HEK293 (cell line): ENCODE data around the gene SCFD2.

Source experiments
- CTCF ChIA-PET: fragments of 350-600 bp; formaldehyde crosslinking; extraction: SDS; loops from one replicate; lab custom pipeline; 2021; ENCODE audit warnings: antibody characterized with exemption; lab: Yijun Ruan, JAX
- POLR2A ChIA-PET: fragments of 300-600 bp; formaldehyde crosslinking; extraction: SDS; loops from one replicate; lab custom pipeline; 2020; ENCODE audit warnings: antibody characterized with exemption, inconsistent platforms; lab: Yijun Ruan, JAX
- H3K27ac ChIP-seq: fragments of 200-500 bp; sonication (Bioruptor generic); 2 replicates; pipeline ENCODE4 v1.5.1; 2014; ENCODE audit warnings: low read depth, low read length, control low read depth, inconsistent platforms; ENCODE audit errors: extremely low read depth
- H3K36me3 ChIP-seq, 2 experiments: fragments of 200-500 bp in 1 of 2; sonication (Bioruptor generic) in 1 of 2; 1 replicate in 1 of 2; 2 replicates in 1 of 2; pipeline ENCODE4 v1.5.1; 2014 to 2017; ENCODE audit warnings: inconsistent platforms in 2 of 2, low read length in 2 of 2; ENCODE audit not compliant: control insufficient read depth in 2 of 2, insufficient read depth in 1 of 2
- H3K4me1 ChIP-seq: fragments of 200-500 bp; sonication (Bioruptor generic); 2 replicates; pipeline ENCODE4 v1.5.1; 2014; ENCODE audit warnings: mild to moderate bottlenecking, low read length, inconsistent platforms; ENCODE audit not compliant: control insufficient read depth, insufficient read depth
- H3K4me3 ChIP-seq: 2 replicates; pipeline ENCODE4 v1.5.1; 2011; ENCODE audit warnings: low read depth, mild to moderate bottlenecking, control low read depth, low read length, moderate library complexity
- H3K9me3 ChIP-seq: fragments of 200-500 bp; sonication (Bioruptor generic); 2 replicates; pipeline ENCODE4 v1.5.1; 2014; ENCODE audit warnings: low read depth, low read length, inconsistent platforms; ENCODE audit not compliant: control insufficient read depth, insufficient read depth
- KLF7 ChIP-seq: fragments of 450-650 bp; formaldehyde crosslinking; IDR thresholded peaks from 2 replicates; pipeline ENCODE4 v1.5.1; 2016; ENCODE audit warnings: missing biosample characterization, missing genetic modification characterization, borderline replicate concordance
- MYNN ChIP-seq: fragments of 450-650 bp; formaldehyde crosslinking; IDR thresholded peaks from 2 replicates; pipeline ENCODE4 v1.5.1; 2016; ENCODE audit warnings: missing biosample characterization, missing genetic modification characterization, borderline replicate concordance
- REPIN1 ChIP-seq: fragments of 450-650 bp; formaldehyde crosslinking; IDR thresholded peaks from 2 replicates; pipeline ENCODE4 v1.5.1; 2017; ENCODE audit warnings: missing biosample characterization, missing genetic modification characterization, low read depth
- WT1 ChIP-seq: fragments of 450-650 bp; formaldehyde crosslinking; IDR thresholded peaks from 2 replicates; pipeline ENCODE4 v1.5.1; 2016; ENCODE audit warnings: missing biosample characterization, missing genetic modification characterization
- YY2 ChIP-seq: fragments of 450-650 bp; formaldehyde crosslinking; IDR thresholded peaks from 2 replicates; pipeline ENCODE4 v1.5.1; 2016; ENCODE audit warnings: missing biosample characterization, missing genetic modification characterization
- ZBTB17 ChIP-seq: fragments of 450-650 bp; formaldehyde crosslinking; IDR thresholded peaks from 2 replicates; pipeline ENCODE4 v1.5.1; 2016; ENCODE audit warnings: missing biosample characterization, missing genetic modification characterization
- ZBTB48 ChIP-seq: fragments of 450-650 bp; formaldehyde crosslinking; IDR thresholded peaks from 2 replicates; pipeline ENCODE4 v1.5.1; 2016; ENCODE audit warnings: missing biosample characterization, missing genetic modification characterization
- ZBTB8A ChIP-seq: fragments of 450-650 bp; formaldehyde crosslinking; IDR thresholded peaks from 2 replicates; pipeline ENCODE4 v1.5.1; 2016; ENCODE audit warnings: missing biosample characterization, missing genetic modification characterization
- ZNF112 ChIP-seq: fragments of 450-650 bp; formaldehyde crosslinking; IDR thresholded peaks from 2 replicates; pipeline ENCODE4 v1.5.0; 2017; ENCODE audit warnings: missing biosample characterization, missing genetic modification characterization
- ZNF223 ChIP-seq: fragments of 450-650 bp; formaldehyde crosslinking; IDR thresholded peaks from 2 replicates; pipeline ENCODE4 v1.5.1; 2016; ENCODE audit warnings: missing biosample characterization, missing genetic modification characterization
- ZNF335 ChIP-seq: fragments of 450-650 bp; formaldehyde crosslinking; conservative IDR thresholded peaks from 2 replicates; pipeline ENCODE4 v1.5.1; 2016; ENCODE audit warnings: missing biosample characterization, missing genetic modification characterization
- ZNF341 ChIP-seq: fragments of 450-650 bp; formaldehyde crosslinking; IDR thresholded peaks from 2 replicates; pipeline ENCODE4; 2016; ENCODE audit warnings: low read depth, missing biosample characterization, missing genetic modification characterization
- ZNF514 ChIP-seq: fragments of 450-650 bp; formaldehyde crosslinking; IDR thresholded peaks from 2 replicates; pipeline ENCODE4 v1.5.1; 2016; ENCODE audit warnings: missing biosample characterization, missing genetic modification characterization
- ZNF585B ChIP-seq: fragments of 450-650 bp; formaldehyde crosslinking; IDR thresholded peaks from 2 replicates; pipeline ENCODE4 v1.5.1; 2016; ENCODE audit warnings: missing biosample characterization, missing genetic modification characterization
- ZNF768 ChIP-seq: fragments of 450-650 bp; formaldehyde crosslinking; IDR thresholded peaks from 2 replicates; pipeline ENCODE4 v1.5.1; 2018; ENCODE audit warnings: missing biosample characterization, mild to moderate bottlenecking, missing genetic modification characterization
- ZNF791 ChIP-seq: fragments of 450-650 bp; formaldehyde crosslinking; IDR thresholded peaks from 2 replicates; pipeline ENCODE4 v1.5.1; 2016; ENCODE audit warnings: missing biosample characterization, missing genetic modification characterization
- ZSCAN30 ChIP-seq: fragments of 450-650 bp; IDR thresholded peaks from 2 replicates; pipeline ENCODE4 v1.5.1; 2018; ENCODE audit warnings: missing biosample characterization, mild to moderate bottlenecking, missing genetic modification characterization, moderate library complexity
- TF ChIP-seq, protein P1 (sequence below): fragments of 450-650 bp; formaldehyde crosslinking; conservative IDR thresholded peaks from 2 replicates; pipeline ENCODE4 v1.5.1; 2016; ENCODE audit warnings: low read depth, missing biosample characterization, missing genetic modification characterization
- TF ChIP-seq, protein P2 (sequence below): IDR thresholded peaks from 2 replicates; pipeline ENCODE4 v1.6.1; 2011; ENCODE audit warnings: mild to moderate bottlenecking, low read depth, low read length, borderline replicate concordance
- TF ChIP-seq, protein P3 (sequence below): fragments of 450-650 bp; formaldehyde crosslinking; IDR thresholded peaks from 2 replicates; pipeline ENCODE4 v1.5.1; 2016; ENCODE audit warnings: missing biosample characterization, missing genetic modification characterization
- TF ChIP-seq, protein P4 (sequence below): fragments of 450-650 bp; formaldehyde crosslinking; IDR thresholded peaks from 2 replicates; pipeline ENCODE4 v1.5.1; 2016; ENCODE audit warnings: missing biosample characterization, missing genetic modification characterization
- TF ChIP-seq, protein P5 (sequence below): fragments of 450-650 bp; formaldehyde crosslinking; IDR thresholded peaks from 2 replicates; pipeline ENCODE4 v1.5.1; 2016; ENCODE audit warnings: missing biosample characterization, missing genetic modification characterization
- TF ChIP-seq, protein P6 (sequence below): fragments of 450-650 bp; formaldehyde crosslinking; IDR thresholded peaks from 2 replicates; pipeline ENCODE4 v1.5.1; 2016; ENCODE audit warnings: missing biosample characterization, missing genetic modification characterization

The SCFD2 gene

DNA sequence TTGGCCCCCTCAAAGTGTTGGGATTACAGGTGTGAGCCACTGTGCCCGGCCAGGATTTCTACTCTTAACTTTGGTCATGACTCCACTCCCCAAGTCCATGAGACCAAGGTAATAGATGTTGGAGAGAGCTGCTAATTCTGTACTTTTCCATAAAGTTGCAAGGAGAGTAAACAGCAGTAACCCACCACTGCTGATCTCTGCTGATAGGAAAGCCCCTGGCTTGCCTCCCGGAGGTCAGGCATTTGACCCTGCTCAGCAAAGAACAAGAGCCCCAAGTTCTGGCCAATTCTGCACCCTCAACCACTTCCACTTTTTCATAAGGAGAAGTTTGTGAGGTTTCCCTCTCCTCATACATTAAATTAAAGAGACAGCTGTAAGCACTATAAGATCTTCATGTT lies 360.7 kb downstream of the SCFD2 start:
- TF ChIP-seq, protein P1, sequence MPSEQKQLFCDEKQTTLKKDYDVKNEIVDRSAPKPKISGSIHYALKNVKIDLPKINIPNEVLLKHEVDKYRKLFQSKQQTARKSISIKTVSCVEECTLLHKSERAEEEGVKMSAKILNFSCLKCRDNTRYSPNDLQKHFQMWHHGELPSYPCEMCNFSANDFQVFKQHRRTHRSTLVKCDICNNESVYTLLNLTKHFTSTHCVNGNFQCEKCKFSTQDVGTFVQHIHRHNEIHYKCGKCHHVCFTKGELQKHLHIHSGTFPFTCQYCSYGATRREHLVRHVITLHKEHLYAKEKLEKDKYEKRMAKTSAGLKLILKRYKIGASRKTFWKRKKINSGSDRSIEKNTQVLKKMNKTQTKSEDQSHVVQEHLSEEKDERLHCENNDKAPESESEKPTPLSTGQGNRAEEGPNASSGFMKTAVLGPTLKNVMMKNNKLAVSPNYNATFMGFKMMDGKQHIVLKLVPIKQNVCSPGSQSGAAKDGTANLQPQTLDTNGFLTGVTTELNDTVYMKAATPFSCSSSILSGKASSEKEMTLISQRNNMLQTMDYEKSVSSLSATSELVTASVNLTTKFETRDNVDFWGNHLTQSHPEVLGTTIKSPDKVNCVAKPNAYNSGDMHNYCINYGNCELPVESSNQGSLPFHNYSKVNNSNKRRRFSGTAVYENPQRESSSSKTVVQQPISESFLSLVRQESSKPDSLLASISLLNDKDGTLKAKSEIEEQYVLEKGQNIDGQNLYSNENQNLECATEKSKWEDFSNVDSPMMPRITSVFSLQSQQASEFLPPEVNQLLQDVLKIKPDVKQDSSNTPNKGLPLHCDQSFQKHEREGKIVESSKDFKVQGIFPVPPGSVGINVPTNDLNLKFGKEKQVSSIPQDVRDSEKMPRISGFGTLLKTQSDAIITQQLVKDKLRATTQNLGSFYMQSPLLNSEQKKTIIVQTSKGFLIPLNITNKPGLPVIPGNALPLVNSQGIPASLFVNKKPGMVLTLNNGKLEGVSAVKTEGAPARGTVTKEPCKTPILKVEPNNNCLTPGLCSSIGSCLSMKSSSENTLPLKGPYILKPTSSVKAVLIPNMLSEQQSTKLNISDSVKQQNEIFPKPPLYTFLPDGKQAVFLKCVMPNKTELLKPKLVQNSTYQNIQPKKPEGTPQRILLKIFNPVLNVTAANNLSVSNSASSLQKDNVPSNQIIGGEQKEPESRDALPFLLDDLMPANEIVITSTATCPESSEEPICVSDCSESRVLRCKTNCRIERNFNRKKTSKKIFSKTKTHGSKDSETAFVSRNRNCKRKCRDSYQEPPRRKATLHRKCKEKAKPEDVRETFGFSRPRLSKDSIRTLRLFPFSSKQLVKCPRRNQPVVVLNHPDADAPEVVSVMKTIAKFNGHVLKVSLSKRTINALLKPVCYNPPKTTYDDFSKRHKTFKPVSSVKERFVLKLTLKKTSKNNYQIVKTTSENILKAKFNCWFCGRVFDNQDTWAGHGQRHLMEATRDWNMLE (tag by site-specific recombination), result no peak
- TF ChIP-seq, protein P2, sequence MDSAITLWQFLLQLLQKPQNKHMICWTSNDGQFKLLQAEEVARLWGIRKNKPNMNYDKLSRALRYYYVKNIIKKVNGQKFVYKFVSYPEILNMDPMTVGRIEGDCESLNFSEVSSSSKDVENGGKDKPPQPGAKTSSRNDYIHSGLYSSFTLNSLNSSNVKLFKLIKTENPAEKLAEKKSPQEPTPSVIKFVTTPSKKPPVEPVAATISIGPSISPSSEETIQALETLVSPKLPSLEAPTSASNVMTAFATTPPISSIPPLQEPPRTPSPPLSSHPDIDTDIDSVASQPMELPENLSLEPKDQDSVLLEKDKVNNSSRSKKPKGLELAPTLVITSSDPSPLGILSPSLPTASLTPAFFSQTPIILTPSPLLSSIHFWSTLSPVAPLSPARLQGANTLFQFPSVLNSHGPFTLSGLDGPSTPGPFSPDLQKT, result no peak
- TF ChIP-seq YY2 (tag by site-specific recombination) (no peak), ZNF768 (no peak), ZSCAN30 (no peak), REPIN1 (tag by site-specific recombination) (no peak), ZBTB8A (no peak), ZBTB48 (tag by site-specific recombination) (no peak), ZNF514 (no peak), ZNF341 (no peak)
- TF ChIP-seq, protein P3, sequence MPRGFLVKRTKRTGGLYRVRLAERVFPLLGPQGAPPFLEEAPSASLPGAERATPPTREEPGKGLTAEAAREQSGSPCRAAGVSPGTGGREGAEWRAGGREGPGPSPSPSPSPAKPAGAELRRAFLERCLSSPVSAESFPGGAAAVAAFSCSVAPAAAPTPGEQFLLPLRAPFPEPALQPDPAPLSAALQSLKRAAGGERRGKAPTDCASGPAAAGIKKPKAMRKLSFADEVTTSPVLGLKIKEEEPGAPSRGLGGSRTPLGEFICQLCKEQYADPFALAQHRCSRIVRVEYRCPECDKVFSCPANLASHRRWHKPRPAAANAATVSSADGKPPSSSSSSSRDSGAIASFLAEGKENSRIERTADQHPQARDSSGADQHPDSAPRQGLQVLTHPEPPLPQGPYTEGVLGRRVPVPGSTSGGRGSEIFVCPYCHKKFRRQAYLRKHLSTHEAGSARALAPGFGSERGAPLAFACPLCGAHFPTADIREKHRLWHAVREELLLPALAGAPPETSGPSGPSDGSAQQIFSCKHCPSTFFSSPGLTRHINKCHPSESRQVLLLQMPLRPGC (tag by site-specific recombination), result no peak
- TF ChIP-seq, protein P4, sequence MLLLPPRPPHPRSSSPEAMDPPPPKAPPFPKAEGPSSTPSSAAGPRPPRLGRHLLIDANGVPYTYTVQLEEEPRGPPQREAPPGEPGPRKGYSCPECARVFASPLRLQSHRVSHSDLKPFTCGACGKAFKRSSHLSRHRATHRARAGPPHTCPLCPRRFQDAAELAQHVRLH, result no peak
- CTCF ChIA-PET, result no interaction called here
- H3K9me3 ChIP-seq, result no peaks in the 10 kb centered on the region
- POLR2A ChIA-PET, result no interaction called here
- no peaks in the 10 kb centered on the region for H3K36me3 ChIP-seq
- no peak overlapping the region for H3K4me3 ChIP-seq
- H3K27ac ChIP-seq, result no peak overlapping the region
- H3K4me1 ChIP-seq, result no peaks in the 10 kb centered on the region

DNA sequence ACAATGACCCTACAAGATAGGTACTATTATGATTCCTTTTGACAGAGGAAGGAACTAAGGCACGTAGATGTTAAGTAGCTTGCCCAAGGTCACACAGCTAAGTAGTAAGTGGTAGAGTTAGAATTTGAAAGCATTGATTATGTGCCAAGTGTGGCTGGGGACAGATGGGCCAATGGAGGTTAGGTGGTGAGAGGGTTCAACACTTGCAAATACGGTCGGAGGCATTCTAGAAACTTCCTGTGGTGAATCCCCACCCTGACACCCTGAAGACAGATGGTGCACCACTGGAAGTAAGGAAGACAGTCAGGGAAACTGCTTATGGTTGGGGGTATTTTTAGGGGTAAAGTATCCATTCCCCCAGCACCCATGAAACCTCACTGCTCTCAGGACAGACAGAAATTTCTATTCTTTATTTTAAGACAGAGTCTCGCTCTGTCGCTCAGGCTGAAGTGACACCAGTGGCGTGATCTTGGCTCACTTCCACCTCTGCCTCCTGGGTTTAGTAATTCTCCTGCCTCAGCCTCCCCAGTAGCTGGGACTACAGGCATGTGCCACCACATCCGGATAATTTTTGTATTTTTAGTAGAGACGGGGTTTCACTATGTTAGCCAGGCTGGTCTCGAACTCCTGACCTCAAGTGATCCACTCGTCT lies 361.2 kb downstream of the SCFD2 start:
- ChIA-PET POLR2A (no interaction called here), CTCF (no interaction called here)
- TF ChIP-seq ZNF223 (tag by site-specific recombination) (no peak), ZBTB8A (no peak), ZNF791 (tag by site-specific recombination) (no peak), KLF7 (no peak), ZNF335 (tag by site-specific recombination) (no peak), ZNF112 (tag by site-specific recombination) (no peak), ZBTB17 (tag by site-specific recombination) (no peak), ZNF585B (no peak), MYNN (tag by site-specific recombination) (no peak), WT1 (no peak)
- TF ChIP-seq, protein P5, sequence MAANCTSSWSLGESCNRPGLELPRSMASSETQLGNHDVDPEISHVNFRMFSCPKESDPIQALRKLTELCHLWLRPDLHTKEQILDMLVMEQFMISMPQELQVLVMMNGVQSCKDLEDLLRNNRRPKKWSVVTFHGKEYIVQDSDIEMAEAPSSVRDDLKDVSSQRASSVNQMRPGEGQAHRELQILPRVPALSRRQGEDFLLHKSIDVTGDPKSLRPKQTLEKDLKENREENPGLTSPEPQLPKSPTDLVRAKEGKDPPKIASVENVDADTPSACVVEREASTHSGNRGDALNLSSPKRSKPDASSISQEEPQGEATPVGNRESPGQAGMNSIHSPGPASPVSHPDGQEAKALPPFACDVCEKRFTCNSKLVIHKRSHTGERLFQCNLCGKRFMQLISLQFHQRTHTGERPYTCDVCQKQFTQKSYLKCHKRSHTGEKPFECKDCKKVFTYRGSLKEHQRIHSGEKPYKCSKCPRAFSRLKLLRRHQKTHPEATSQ (tag by site-specific recombination), result no peak
- TF ChIP-seq, protein P6, sequence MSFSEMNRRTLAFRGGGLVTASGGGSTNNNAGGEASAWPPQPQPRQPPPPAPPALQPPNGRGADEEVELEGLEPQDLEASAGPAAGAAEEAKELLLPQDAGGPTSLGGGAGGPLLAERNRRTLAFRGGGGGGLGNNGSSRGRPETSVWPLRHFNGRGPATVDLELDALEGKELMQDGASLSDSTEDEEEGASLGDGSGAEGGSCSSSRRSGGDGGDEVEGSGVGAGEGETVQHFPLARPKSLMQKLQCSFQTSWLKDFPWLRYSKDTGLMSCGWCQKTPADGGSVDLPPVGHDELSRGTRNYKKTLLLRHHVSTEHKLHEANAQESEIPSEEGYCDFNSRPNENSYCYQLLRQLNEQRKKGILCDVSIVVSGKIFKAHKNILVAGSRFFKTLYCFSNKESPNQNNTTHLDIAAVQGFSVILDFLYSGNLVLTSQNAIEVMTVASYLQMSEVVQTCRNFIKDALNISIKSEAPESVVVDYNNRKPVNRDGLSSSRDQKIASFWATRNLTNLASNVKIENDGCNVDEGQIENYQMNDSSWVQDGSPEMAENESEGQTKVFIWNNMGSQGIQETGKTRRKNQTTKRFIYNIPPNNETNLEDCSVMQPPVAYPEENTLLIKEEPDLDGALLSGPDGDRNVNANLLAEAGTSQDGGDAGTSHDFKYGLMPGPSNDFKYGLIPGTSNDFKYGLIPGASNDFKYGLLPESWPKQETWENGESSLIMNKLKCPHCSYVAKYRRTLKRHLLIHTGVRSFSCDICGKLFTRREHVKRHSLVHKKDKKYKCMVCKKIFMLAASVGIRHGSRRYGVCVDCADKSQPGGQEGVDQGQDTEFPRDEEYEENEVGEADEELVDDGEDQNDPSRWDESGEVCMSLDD (tag by site-specific recombination), result no peak

More for the DNA sequence above, 361.2 kb downstream of the SCFD2 start:
- H3K4me3 ChIP-seq, result no peak overlapping the region
- H3K36me3 ChIP-seq, result no peaks in the 10 kb centered on the region
- H3K4me1 ChIP-seq, result no peaks in the 10 kb centered on the region
- no peaks in the 10 kb centered on the region for H3K9me3 ChIP-seq
- H3K27ac ChIP-seq, result no peak overlapping the region
